Fibroblast of the conjunctiva (primary cell): Measurements from ENCODE around the gene LAG3.

ENCODE experiments used
- DNase-seq: peaks from one replicate; pipeline ENCODE4 v3.0.0-alpha.2; 2010; ENCODE audit warnings: low read depth

Gene LAG3

DNA sequence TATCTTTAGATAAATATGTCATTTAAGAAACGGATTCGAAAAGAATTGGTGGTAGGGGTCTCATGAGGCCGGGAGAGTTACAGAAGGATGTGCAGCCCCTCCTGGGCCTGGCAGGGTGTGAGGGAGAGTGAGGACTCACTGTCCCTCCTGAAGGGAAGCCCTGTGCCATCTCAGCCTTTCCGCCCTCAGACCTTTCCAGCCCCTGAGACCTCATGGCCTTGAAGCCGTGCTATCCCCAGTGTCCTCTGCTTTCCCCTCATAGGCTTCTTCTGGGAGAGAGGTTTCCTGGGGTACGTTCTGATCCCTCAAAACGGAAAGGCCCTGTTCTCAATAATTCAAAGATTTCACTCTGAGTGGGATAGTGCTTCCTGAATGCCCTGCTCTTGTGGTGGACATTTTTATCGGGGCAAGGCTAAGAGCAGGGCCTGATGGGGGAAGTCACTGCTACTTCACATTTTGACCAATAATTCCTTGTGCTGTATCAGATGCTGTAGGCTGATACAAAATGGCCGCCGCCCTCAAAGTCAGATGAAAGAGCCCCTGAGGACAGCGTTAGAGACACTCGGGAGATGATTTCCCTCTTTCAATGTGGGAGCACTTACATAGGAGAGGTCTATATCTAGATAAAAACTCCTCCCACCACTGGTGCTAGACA lies 18.3 kb downstream of the LAG3 start:
- no peak for DNase-seq

DNA sequence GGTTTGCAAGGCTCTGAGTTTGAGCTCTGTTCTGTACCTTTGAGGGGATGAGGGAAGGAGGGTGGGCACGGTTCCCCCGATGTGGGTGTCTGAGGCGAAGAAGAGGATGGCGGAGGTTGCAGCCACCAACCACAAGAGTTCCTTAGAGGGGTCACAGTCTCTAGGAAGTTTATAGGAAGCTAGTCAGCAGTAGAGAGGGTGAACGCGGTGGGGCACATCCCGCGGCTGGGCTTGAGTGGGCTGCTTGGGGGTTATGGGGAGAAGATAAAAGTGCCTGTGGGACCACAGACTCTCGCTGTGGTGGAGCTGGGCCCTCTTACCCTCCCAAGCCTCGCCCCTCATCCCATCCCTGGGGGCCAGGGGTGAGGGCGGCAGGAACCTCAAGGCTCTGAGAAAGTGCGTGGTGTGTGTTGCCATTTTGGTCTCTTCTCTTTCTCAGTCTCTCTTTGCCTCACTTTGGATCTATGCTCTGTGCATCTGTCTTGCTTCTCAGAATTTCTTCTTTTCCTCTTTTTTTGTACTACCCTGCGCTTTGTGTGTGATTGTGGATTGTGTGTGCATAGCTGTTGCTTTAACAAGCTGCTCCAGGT lies 19.7 kb downstream of the LAG3 start:
- no peak for DNase-seq

DNA sequence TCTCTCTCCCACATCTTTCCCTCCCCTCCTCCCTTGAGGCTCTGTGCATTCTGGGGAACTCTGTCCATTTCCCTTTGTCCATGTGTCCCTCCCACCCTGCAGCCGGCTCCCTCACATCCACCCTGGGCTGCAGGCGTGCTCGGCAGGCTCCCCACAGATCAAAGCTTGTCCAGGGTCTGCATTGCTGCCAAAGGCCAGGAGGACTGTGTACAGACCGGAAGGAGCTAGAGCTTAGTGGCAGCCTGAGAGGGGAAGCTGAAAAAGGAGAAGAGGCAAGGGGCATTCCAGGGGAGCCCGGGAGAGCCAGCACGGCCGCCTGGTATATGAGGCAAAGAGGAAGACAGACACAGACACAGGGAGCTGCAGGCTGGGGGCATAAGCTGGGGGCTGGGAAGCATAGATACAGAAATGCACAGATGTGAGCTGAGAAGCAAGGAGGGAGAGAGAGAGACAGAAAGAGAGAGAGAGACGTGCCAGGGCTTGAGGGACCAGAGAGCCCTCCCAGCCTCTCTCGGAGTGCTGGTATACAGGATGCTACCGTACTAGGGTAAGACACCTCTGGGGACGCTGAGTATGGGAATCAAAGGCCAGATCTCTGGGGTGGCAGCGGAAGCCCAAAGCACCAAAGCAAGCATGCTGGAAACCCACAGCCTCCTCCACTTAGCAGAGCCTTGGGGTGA lies 20.3 kb downstream of the LAG3 start:
- DNase-seq: no peak

DNA sequence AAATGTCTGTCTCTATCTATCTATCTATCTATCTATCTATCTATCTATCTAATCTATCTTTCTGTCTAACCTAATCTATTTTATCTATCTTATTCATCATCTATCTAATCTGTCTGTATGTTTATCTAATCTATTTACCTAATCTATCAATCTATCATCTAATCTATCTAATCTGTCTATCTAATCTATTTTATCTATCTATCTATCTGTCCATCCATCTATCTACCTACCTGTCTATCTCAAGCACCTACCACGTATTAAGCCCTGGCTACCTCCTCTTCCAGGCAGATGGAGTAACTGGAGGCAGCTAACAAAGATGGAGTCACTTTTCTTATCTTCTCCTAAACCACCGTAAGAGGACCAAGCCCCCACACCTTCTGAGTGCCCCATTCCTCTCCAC lies 22.8 kb downstream of the LAG3 start:
- no peak for DNase-seq

DNA sequence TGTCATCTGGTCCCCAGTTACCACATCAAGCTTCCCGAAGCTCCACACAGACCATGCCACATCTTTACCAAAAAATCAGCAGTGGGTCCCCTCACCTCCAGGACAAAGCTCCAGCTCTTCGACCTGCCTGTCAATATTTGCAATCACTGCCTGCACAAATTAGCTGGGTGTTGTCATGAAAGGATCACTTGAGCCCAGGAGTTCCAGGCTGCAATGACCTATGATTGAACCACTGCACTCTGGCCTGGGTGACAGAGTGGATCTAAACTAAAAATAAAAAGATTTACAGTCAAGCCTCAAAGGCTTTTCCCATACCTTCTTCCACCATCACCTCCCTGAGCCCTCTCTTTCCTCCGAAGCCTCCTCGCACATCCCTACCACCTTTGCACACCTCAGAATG lies 24.3 kb downstream of the LAG3 start:
- no peak for DNase-seq

DNA sequence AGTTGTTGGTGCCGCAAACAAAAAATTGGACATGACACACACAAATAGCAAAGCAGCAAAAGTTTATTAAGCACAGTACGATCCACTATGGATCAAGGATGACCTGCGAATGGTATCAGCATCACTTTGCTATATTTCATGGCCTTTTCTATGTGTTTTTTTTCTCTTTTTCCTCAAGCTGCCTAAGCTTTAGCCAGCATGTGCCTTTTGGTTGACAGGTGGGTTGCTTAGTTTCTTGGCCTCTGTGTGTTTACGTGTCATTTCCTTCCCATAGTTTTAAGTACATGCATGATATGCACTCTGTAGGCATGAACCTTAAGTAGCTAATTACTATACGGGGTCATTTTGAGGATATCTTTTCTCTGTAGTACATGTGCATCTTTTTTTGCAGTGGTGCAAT lies 26.8 kb downstream of the LAG3 start:
- DNase-seq: no peak

DNA sequence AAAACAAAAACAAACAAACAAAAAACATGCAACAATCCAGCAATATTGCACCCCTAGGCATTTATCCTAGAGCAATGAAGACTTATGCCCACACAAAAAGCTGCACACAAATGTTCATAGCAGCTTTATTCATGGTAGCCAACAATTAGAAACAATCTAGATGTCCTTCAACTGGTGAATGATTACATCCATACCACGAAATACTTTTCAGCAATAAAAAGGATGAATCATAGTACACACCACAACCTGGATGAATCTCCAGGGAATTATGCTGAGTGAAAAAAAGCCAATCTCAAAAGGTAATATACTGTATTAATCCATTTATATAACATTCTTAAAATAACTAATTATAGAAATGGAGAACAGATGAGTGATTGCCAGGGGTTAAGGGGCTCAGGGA lies 34.9 kb downstream of the LAG3 start:
- no peak for DNase-seq

DNA sequence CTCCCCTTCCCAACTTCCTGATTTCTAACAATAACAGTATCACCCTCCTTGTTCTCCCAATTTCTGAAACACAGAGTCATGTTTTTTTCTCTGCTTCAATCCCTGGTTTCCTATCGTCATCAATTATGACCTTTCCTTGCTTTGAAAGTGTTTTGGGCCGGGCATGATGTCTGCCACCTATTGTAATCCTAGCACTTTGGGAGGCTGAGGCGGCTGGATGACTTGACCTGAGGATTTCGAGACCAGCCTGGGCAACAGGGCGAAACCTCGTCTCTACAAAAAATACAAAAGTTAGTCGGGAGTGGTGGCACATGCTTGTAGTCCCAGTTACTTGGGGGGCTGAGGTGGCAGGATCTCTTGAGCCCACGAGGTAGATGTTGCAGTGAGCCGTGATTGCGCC lies 36.7 kb downstream of the LAG3 start:
- DNase-seq: no peak

DNA sequence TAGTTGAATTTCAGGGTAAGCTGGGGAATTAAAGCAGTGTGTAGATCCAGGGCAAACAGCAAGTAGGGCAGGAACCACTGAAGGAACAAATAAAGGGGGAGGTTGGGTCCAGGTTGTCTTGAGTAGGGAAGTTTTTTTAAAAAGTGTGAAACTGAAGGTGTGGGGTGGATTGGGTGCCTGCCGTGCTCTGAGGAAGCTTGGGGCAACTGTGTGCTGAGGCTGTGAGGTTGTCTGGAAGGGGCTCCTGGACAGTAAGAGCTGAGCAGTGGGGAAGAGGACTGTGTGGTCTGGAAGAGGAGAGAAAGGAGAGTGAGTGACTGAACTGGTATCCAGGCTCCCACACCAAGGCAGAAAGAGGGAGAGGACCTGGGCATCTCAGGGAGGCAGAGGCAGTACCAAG lies 38.4 kb downstream of the LAG3 start:
- DNase-seq: no peak

DNA sequence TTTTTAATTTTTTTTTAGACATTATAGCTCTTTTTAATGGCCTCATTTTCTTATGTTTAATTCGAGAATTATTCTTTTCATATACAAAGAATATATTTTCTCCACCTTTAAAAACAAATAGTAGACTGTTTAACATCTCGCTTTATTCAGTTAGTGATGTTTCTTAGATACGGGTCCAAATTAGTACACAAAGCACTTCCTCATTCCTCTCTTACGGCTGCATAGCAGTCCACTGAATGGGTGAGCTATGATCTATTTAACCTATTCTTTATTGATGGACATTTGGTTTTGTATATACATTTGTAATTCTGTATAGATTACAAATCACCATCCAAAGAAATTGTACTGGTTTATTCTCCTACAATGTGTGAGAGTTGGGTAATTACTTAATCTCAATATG lies 41.0 kb downstream of the LAG3 start:
- no peak for DNase-seq

DNA sequence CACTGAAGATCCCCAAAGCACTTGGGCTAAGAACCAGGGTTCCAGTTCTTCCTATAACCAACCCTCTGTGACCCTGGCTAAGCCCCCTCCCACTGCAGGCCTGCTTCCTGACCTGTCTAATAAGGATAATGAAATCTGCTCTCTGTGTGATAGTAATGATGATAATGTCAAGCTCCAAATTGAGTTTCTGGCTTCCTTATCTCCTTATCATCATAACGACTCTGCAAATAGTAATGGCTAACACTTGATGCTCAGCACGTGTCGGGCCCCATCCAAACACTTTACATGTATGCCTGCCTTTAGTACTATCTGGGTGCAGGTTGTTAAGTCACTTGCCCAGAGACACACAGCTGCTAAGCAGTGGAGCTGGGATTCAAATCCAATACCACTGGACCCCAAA lies 44.3 kb downstream of the LAG3 start:
- DNase-seq: no peak

DNA sequence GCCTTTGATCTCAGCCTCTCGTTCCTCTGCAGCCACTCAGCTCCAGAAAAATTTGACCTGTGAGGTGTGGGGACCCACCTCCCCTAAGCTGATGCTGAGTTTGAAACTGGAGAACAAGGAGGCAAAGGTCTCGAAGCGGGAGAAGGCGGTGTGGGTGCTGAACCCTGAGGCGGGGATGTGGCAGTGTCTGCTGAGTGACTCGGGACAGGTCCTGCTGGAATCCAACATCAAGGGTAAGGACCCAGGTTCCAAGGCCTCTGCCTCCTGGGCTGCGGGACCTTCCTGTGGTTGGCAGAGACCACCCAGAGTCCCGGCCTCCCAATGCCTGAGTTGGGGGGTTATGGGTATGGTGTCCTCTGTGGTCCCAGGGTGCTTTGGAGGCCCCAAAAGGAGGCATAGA lies 44.8 kb downstream of the LAG3 start:
- DNase-seq: no peak

DNA sequence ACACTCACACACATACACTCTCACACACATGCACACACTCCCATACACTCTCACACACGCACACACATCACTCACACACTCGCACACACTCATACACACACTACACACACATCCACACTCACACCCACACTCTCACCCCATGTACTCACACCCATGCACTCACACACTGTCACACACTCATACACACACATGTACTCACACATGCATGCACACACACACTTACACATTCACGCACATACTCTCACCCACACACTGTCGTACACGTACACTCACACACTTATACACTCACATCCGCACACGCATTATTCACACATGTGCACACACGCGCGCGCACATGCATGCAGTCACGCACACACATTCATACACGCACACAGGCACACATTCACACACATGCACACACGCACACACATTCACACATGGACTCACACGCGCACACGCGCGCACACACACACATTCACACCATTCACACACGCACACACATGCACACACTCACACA lies 45.4 kb downstream of the LAG3 start:
- DNase-seq: no peak

DNA sequence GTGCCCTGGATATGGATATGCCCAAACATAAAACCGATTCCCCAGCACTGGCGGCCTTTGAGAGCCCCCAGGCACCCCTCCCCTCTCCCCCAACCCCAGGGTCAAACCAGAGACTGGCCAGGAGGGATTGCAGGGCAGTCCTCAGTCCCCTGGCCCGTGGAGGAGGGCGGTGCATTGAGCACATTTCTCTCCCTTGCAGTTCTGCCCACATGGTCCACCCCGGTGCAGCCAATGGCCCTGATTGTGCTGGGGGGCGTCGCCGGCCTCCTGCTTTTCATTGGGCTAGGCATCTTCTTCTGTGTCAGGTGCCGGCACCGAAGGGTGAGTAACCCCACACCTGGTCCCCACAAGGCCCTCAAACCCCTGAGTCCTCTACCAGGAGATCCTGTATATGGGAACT lies 45.9 kb downstream of the LAG3 start:
- DNase-seq: no peak

DNA sequence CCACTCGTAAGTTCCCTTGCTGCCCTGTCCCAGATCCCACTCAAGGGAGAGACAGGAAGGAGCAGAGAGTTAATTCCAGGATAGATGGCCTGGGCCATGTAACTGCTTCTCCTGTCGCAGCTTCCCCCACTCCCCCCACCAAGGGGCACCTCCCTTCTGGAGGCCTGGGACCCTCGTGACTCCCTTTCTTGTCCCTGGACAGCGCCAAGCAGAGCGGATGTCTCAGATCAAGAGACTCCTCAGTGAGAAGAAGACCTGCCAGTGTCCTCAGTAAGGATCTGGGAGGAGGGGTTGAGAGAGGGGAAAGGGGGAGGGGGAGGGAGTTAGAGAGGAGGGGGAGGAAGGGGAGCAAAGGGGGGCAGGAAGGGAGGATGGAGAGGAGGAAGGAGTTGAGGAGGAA lies 46.3 kb downstream of the LAG3 start:
- DNase-seq: no peak

DNA sequence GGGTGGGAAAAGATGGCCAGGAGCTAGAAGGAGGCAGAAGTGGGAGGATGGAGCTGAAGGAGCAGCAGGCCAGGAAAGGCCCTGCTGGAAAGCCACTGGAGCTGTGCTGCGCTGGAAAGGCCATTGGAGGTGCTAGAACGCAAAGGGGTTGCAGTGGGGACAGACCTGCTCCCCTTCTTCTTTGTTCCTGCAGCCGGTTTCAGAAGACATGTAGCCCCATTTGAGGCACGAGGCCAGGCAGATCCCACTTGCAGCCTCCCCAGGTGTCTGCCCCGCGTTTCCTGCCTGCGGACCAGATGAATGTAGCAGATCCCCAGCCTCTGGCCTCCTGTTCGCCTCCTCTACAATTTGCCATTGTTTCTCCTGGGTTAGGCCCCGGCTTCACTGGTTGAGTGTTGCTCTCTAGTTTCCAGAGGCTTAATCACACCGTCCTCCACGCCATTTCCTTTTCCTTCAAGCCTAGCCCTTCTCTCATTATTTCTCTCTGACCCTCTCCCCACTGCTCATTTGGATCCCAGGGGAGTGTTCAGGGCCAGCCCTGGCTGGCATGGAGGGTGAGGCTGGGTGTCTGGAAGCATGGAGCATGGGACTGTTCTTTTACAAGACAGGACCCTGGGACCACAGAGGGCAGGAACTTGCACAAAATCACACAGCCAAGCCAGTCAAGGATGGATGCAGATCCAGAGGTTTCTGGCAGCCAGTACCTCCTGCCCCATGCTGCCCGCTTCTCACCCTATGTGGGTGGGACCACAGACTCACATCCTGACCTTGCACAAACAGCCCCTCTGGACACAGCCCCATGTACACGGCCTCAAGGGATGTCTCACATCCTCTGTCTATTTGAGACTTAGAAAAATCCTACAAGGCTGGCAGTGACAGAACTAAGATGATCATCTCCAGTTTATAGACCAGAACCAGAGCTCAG lies 47.0 kb downstream of the LAG3 start:
- no peak for DNase-seq

DNA sequence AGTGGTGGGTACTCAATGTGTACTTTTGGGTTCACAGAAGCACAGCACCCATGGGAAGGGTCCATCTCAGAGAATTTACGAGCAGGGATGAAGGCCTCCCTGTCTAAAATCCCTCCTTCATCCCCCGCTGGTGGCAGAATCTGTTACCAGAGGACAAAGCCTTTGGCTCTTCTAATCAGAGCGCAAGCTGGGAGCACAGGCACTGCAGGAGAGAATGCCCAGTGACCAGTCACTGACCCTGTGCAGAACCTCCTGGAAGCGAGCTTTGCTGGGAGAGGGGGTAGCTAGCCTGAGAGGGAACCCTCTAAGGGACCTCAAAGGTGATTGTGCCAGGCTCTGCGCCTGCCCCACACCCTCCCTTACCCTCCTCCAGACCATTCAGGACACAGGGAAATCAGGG lies 47.8 kb downstream of the LAG3 start:
- no peak for DNase-seq

DNA sequence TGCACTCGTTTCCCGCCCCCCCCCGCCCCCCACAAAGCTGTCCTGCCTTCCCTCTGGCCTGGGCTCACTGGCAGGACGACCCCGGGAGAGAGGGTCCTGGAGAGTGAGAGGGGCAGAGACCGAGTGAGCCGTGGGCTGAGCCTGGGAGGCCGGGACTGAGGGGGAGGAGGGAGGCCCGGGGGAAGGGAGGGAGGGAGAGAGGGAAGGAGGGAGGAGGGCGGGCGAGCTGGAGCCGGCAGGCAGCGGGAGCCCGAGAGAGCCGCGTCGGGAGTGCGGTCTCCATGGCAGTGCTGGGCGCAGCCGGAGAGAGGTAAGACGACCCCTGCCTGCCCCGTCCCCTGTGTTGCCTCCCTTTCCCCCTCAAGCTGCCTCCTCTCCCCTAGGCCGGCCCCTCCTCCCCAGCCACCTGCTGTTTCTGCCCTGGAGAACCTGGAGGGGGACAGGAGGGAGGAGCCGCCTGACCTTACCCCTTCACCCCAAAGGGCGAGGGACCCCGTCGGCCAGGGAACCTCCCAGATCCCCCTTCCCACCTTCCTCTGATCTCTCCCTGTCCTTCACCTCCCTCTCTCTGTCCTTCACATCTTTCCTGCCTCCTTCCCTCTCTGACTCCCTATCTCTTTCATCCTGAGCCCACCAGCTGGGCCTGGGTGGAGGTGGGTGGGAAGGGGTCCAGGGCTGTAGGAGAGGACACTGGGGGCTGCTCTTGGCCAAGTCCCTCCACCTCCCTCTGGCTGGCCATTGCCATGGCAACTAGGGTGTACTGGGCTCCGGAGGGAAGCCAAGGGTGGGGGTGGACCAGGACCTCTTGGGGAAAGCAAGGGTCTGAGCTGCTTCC lies 49.5 kb downstream of the LAG3 start, which contains the start of gene GPR162:
GPR162 (plus strand) TSS at position 231 of the 835 bp plus-strand sequence. CDS start 2,078 bp downstream, outside the sequence.
- DNase-seq: no peak

DNA sequence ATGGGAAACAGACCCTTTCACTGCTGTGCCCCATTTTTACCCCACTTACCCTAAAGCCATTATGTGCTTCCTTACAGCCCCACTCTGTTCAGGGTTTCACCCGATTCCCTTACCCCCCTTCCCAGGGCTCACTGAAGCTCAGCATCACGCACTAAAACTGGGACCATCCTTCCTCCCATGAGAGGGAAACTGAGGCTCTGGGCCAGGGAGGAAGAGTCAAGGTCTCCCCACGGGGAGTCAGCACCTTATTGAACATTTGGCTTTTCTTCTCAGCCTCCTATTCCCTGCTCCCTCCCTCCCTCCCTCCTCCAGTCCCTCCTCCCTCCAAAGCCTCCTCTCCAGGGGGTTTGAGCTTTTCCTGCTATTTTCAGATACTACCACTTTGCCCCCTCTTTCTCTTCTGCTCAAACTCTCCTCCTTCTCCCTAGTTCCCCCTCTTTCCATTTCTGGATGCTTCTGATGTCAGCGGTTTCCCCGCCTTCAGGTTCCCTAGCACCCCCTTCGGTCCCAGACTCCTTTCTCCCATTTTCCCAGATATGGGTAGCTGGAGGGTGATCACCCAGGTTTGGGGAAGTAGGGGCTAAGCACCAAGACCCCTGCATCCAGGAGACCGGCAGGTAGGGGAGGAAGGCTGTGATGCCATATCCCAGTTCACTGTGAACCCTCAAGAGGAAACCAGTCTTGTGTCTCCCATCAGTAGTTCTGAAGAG lies 50.3 kb downstream of the LAG3 start:
- DNase-seq: no peak

DNA sequence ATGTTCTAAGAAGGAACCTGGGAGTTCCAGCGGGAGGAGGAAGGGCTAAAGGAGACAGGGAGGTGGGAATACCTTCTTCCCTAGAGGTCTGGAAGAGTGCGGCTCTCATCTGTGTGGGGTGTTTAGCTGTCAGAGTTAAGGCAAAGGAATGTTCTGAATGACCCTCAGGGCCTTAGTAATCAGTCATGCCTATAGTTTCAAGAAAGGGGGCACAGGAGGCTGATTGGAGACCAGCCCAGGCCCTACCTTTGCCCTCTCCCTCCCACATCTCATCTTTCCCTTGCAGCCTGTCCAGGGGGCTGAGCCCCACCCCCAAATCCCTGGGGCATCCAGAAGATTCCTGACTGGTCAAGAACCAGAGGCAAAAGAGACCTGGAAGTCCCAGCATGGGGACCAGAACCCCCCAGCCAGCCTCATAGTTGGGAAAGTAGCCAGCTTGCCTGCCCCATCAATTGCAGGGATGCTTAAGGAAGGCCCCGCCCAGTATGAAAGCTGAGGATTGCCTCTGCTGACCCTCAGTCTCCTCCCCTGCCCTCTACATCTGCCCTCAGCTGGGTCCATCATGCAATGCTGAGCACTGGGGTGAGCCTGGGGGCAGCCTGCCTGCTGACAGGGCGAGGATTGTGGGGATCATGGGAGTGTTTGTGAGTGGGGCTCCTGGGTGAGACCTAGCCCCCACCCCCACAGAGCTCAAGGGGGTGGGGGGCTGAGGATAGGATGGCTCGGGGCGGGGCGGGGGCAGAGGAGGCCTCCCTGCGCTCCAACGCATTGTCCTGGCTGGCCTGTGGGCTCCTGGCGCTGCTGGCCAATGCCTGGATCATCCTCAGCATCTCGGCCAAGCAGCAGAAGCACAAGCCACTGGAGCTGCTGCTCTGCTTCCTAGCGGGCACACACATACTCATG lies 51.1 kb downstream of the LAG3 start:
- no peak for DNase-seq
